ENCODE data around the gene KHDRBS1. TPM values are rescaled to one million over a fixed set of nuclear protein-coding genes. Genes with fewer than 3 reads are reported as not detected.

The KHDRBS1 gene
- total and polyA plus RNA-seq, 9 of the 15 experiments (the other 6 are each of a cell fraction or from before 2014, with no cell fraction given) = 48.4 to 257 (median 114) TPM

DNA sequence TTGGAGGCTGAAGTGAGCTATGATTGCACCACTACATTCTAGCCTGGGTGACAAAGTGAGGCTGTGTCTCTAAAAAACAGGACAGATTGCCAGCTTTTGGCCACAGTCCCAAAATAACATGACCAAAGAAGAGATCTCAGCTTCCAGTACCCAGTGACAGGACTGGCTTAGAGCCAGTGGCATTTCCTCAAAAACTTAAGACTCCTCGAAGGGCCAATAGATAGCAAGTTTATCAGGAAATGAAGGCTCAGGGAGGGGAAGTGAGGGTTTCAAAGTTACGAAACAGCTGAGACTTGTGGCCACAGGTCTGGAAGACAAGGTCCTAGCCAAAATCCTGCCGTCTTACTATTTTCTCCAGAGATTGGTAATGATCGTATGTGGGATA lies 52.8 kb downstream of the KHDRBS1 start:
- ATAC-seq = peak; percentile 51
- H3K27me3 ChIP-seq (ENCODE audit: control insufficient read depth in 2 of 2, insufficient read depth in 2 of 2, low read length in 2 of 2) = no peaks in the 10 kb centered on the region
- no peak overlapping the region for H3K27ac ChIP-seq (ENCODE audit: extremely low read depth, low read depth, low read length)
- peak in 2 of 4 experiments; percentile 58 to 78 for DNase-seq (ENCODE audit: extremely low read depth in 1 of 4, low spot score in 3 of 4)
- H3K4me3 ChIP-seq = no peak overlapping the region
- no peaks in the 10 kb centered on the region for H3K79me2 ChIP-seq (ENCODE audit: control insufficient read depth, insufficient read depth, low read length)
- no peak overlapping the region for H3K9ac ChIP-seq (ENCODE audit: insufficient read depth in 1 of 2, low read depth in 2 of 2, low read length in 2 of 2)
- 6% methylated on average over 4 of the region's 4 CpGs for WGBS (ENCODE audit: insufficient coverage, low coverage, missing lambda C conversion rate)
- no TSS peak for BruUV-seq (replicated peaks)
- no peak overlapping the region for H2AFZ ChIP-seq (ENCODE audit: low read depth, low read length)
- CTCF ChIA-PET (ENCODE audit: low intra/inter-chr PET ratio) = interaction anchor here (0.7 kb wide), 1 partner anchor 302 kb away, joined by 5 read pairs; the partner anchor contains the start of gene ADGRB2
- POLR2A ChIA-PET = interaction anchor here (0.7 to 1.5 kb wide), 7 partner anchors 9 to 134 kb away, joined by 3 to 6 read pairs (median 3); partner anchors contain the start of gene CCDC28B
- H3K36me3 ChIP-seq (ENCODE audit: control insufficient read depth, insufficient read depth, low read length) = peaks cover 15% of the 10 kb centered on the region; the same call in 2 of the 3 replicates
- no peaks in the 10 kb centered on the region for H3K9me1 ChIP-seq (ENCODE audit: control insufficient read depth, insufficient read depth, low read length)
- in situ Hi-C loops (cut with MboI) (loop anchor here (10.0 kb wide), 1 partner anchor 242 kb away; no protein-coding TSS in a partner anchor), intact Hi-C loops (cut with micrococcal nuclease) (loop anchor here (10.0 kb wide), 3 partner anchors 252 to 348 kb away; partner anchors contain the start of gene SPOCD1)
- H4K20me1 ChIP-seq (replicated peaks; ENCODE audit: control insufficient read depth, insufficient read depth, low read length) = 0 out of 2 replicates have a peak, but pooled peaks cover 6% of the 10 kb centered on the region
- FAIRE-seq = peak; percentile 74
- peaks cover 15 to 27% of the 10 kb centered on the region in 2 experiments for H3K4me1 ChIP-seq (replicated peaks in 1 of 2; ENCODE audit: control insufficient read depth in 2 of 2, insufficient read depth in 2 of 2, low read length in 2 of 2)
- no peaks in the 10 kb centered on the region for H3K9me3 ChIP-seq (replicated peaks; ENCODE audit: control insufficient read depth, insufficient read depth, low read depth, low read length)
- peak overlapping the region; percentile 11 for H3K4me2 ChIP-seq (ENCODE audit: insufficient read depth, low read length)
- TF ChIP-seq PYGO2 (tag; IDR thresholded peaks at IDR 0.05) (0 out of 2 replicates have a peak, but pooled peaks have one; percentile 13), GABPA (tag; conservative IDR thresholded peaks at IDR 0.05; ENCODE audit: low read depth) (0 out of 2 replicates have a peak, but pooled peaks have one; percentile 47), CBFA2T3 (IDR thresholded peaks at IDR 0.05) (peak; percentile 72), MEIS2 (IDR thresholded peaks at IDR 0.05; ENCODE audit: partially characterized antibody) (peak; percentile 61), TBL1XR1 (IDR thresholded peaks at IDR 0.05; ENCODE audit: low read length in 2 of 2) (0 out of 4 replicates have a peak, but pooled peaks of 1 of the 2 experiments have one; percentile 33), ZBTB9 (CRISPR knock-in tag; IDR thresholded peaks at IDR 0.05) (no peak), RBM39 (optimal IDR thresholded peaks at IDR 0.05; ENCODE audit: low read depth, low read length) (no peak), ELF1 (tag; IDR thresholded peaks at IDR 0.05) (0 out of 2 replicates have a peak, but pooled peaks have one; percentile 66), ILF3 (IDR thresholded peaks at IDR 0.05; ENCODE audit: borderline replicate concordance) (0 out of 2 replicates have a peak, but pooled peaks have one; percentile 12), DACH1 (IDR thresholded peaks at IDR 0.05; ENCODE audit: partially characterized antibody) (peak; percentile 45), CHCHD3 (CRISPR knock-in tag; IDR thresholded peaks at IDR 0.05) (no peak)
- TF ChIP-seq, protein P1, sequence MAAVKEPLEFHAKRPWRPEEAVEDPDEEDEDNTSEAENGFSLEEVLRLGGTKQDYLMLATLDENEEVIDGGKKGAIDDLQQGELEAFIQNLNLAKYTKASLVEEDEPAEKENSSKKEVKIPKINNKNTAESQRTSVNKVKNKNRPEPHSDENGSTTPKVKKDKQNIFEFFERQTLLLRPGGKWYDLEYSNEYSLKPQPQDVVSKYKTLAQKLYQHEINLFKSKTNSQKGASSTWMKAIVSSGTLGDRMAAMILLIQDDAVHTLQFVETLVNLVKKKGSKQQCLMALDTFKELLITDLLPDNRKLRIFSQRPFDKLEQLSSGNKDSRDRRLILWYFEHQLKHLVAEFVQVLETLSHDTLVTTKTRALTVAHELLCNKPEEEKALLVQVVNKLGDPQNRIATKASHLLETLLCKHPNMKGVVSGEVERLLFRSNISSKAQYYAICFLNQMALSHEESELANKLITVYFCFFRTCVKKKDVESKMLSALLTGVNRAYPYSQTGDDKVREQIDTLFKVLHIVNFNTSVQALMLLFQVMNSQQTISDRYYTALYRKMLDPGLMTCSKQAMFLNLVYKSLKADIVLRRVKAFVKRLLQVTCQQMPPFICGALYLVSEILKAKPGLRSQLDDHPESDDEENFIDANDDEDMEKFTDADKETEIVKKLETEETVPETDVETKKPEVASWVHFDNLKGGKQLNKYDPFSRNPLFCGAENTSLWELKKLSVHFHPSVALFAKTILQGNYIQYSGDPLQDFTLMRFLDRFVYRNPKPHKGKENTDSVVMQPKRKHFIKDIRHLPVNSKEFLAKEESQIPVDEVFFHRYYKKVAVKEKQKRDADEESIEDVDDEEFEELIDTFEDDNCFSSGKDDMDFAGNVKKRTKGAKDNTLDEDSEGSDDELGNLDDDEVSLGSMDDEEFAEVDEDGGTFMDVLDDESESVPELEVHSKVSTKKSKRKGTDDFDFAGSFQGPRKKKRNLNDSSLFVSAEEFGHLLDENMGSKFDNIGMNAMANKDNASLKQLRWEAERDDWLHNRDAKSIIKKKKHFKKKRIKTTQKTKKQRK (IDR thresholded peaks at IDR 0.05; ENCODE audit: borderline replicate concordance, low read depth, low read length) = no peak
- TF ChIP-seq, protein P2, sequence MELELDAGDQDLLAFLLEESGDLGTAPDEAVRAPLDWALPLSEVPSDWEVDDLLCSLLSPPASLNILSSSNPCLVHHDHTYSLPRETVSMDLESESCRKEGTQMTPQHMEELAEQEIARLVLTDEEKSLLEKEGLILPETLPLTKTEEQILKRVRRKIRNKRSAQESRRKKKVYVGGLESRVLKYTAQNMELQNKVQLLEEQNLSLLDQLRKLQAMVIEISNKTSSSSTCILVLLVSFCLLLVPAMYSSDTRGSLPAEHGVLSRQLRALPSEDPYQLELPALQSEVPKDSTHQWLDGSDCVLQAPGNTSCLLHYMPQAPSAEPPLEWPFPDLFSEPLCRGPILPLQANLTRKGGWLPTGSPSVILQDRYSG (tag; conservative IDR thresholded peaks at IDR 0.05; ENCODE audit: low read depth) = no peak
- TF ChIP-seq, protein P3, sequence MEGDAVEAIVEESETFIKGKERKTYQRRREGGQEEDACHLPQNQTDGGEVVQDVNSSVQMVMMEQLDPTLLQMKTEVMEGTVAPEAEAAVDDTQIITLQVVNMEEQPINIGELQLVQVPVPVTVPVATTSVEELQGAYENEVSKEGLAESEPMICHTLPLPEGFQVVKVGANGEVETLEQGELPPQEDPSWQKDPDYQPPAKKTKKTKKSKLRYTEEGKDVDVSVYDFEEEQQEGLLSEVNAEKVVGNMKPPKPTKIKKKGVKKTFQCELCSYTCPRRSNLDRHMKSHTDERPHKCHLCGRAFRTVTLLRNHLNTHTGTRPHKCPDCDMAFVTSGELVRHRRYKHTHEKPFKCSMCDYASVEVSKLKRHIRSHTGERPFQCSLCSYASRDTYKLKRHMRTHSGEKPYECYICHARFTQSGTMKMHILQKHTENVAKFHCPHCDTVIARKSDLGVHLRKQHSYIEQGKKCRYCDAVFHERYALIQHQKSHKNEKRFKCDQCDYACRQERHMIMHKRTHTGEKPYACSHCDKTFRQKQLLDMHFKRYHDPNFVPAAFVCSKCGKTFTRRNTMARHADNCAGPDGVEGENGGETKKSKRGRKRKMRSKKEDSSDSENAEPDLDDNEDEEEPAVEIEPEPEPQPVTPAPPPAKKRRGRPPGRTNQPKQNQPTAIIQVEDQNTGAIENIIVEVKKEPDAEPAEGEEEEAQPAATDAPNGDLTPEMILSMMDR (IDR thresholded peaks at IDR 0.05 in 2 of 3, conservative IDR thresholded peaks at IDR 0.05 in 1 of 3; ENCODE audit: insufficient read depth in 2 of 3, low read depth in 1 of 3, low read length in 3 of 3) = no peak

Data from K562 (cell line).